ENCODE results near the gene IRF9. TPM values are rescaled to one million over a fixed set of nuclear protein-coding genes. Genes with fewer than 3 reads are reported as not detected.
A peak's percentile ranks its signal among the peaks of the same experiment; 100 is the strongest.

The IRF9 gene
- total RNA-seq, 1 donor from 2014 or later: 50.6 TPM

DNA sequence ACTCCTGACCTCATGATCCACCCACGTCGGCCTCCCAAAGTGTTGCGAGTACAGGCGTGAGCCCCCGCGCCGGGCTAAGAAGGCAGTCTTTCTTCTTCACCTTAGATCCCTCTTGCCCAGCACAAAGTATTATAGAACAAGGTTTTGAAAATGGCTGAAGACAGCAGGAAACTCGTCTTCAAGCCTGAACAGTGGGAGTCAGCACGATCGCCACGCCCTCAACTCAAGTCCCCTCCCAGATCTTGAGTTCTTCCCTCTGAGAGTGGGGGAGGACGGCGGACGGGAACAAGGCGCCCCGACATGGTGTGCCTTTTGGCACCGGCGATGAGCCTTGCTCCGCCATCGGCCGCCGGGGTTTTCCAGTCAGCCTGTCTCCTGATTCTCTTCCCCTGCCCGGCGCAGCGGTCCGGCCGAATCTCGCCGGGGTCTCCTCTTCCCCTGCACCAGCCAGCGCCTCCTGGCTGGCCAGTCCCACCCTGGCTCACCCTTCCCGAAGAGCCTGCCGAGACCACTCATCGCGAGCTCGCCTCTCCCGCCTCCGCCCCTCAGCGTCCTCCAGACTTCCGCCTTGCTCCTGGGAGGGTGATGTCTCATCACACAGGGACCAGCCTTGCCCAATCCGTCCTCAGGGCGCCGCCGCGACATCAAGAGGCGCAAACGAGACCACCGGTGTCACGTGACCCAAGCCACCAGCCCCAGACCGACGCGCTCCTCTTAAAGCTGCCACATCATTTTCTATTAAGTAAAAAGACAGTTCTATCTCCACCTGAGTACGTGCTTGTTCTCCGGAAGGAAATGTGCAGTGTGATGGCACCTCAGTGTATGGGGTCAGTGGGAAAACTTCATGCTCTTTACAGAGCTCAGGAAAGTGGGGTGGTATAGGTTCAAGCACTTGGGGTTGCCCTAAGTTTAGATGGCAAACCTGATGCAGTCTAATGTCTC, 52.1 kb downstream of the IRF9 start, which contains the start of gene CHMP4A:
Gene CHMP4A (minus strand): TSS at position 565 of the 942 bp plus-strand sequence. CDS start 49 bp downstream, at position 516.
- H3K27ac ChIP-seq (ENCODE audit: low read depth, low read length): peak within 1 kb of the TSS; percentile 90
- peak within 1 kb of the TSS; percentile 75 to 87 (median 87) for H3K4me3 ChIP-seq (ENCODE audit: low read length in 3 of 3)
- no peaks in the 10 kb centered on the region for H3K9me3 ChIP-seq (ENCODE audit: control insufficient read depth in 3 of 3, low read length in 3 of 3)
- H3K9ac ChIP-seq (ENCODE audit: low read depth in 1 of 3, low read length in 3 of 3): peak within 1 kb of the TSS; percentile 81 to 89 (median 81)
- peaks cover 21 to 33% (median 31%) of the 10 kb centered on the region in 3 donors for H3K36me3 ChIP-seq (ENCODE audit: control insufficient read depth in 3 of 3, insufficient read depth in 3 of 3, low read length in 3 of 3)
- no peaks in the 10 kb centered on the region for H3K27me3 ChIP-seq (ENCODE audit: control insufficient read depth in 3 of 3, insufficient read depth in 3 of 3, low read length in 3 of 3)
- H3K4me1 ChIP-seq (ENCODE audit: control insufficient read depth in 3 of 3, insufficient read depth in 3 of 3, low read length in 3 of 3): peaks cover 14 to 31% (median 19%) of the 10 kb centered on the region in 3 donors

GRCh38 chr14:24213866-24214662, 53.0 kb downstream of the IRF9 start:
- peak overlapping the region; percentile 81 to 89 (median 81) for H3K9ac ChIP-seq (ENCODE audit: low read depth in 1 of 3, low read length in 3 of 3)
- H3K4me1 ChIP-seq (ENCODE audit: control insufficient read depth in 3 of 3, insufficient read depth in 3 of 3, low read length in 3 of 3): peaks cover 14 to 31% (median 19%) of the 10 kb centered on the region in 3 donors
- no peaks in the 10 kb centered on the region for H3K27me3 ChIP-seq (ENCODE audit: control insufficient read depth in 3 of 3, insufficient read depth in 3 of 3, low read length in 3 of 3)
- H3K36me3 ChIP-seq (ENCODE audit: control insufficient read depth in 3 of 3, insufficient read depth in 3 of 3, low read length in 3 of 3): peaks cover 21 to 32% (median 29%) of the 10 kb centered on the region in 3 donors
- H3K27ac ChIP-seq (ENCODE audit: low read depth, low read length): peak overlapping the region; percentile 90
- H3K9me3 ChIP-seq (ENCODE audit: control insufficient read depth in 3 of 3, low read length in 3 of 3): no peaks in the 10 kb centered on the region
- H3K4me3 ChIP-seq (ENCODE audit: low read length in 3 of 3): peak overlapping the region; percentile 75 to 87 (median 87)

GRCh38 chr14:24215495-24216344, 54.7 kb downstream of the IRF9 start, which contains the start of gene MDP1:
TSS of gene MDP1 (minus strand) at chr14:24216066. CDS start at chr14:24215955, 111 bp downstream.
- peaks cover 14 to 31% (median 19%) of the 10 kb centered on the region in 3 donors for H3K4me1 ChIP-seq (ENCODE audit: control insufficient read depth in 3 of 3, insufficient read depth in 3 of 3, low read length in 3 of 3)
- H3K27ac ChIP-seq (ENCODE audit: low read depth, low read length): peak within 1 kb of the TSS; percentile 85
- H3K36me3 ChIP-seq (ENCODE audit: control insufficient read depth in 3 of 3, insufficient read depth in 3 of 3, low read length in 3 of 3): peaks cover 7 to 20% (median 13%) of the 10 kb centered on the region in 3 donors
- H3K4me3 ChIP-seq (ENCODE audit: low read length in 3 of 3): peak within 1 kb of the TSS; percentile 97 to 100 (median 98)
- no peaks in the 10 kb centered on the region for H3K27me3 ChIP-seq (ENCODE audit: control insufficient read depth in 3 of 3, insufficient read depth in 3 of 3, low read length in 3 of 3)
- no peaks in the 10 kb centered on the region for H3K9me3 ChIP-seq (ENCODE audit: control insufficient read depth in 3 of 3, low read length in 3 of 3)
- H3K9ac ChIP-seq (ENCODE audit: low read depth in 1 of 3, low read length in 3 of 3): peak within 1 kb of the TSS; percentile 93 to 95 (median 94)

Small RNA genes lying within 50 kb of the gene (small RNA-seq; reads per million reads assigned to genes)
- gene AL136295.4 (not detected), gene CHMP4A (not detected), gene IPO4 (not detected), gene IRF9 (not detected), gene MDP1 (not detected), gene RNA5SP383 (0.23 reads per million, percentile 10 among the genes with 10 or more reads in this experiment)

Other genes with a start within 250 kb of the IRF9 start
- gene DHRS4, start 207.5 kb upstream of the IRF9 start, total RNA-seq: 21.4 TPM
- gene DHRS4L2, start 172.3 kb upstream of the IRF9 start, total RNA-seq: 8.9 TPM
- under 0.01 TPM for gene CARMIL3, start 109.3 kb upstream of the IRF9 start, total RNA-seq
- gene CPNE6, start 89.7 kb upstream of the IRF9 start, total RNA-seq: not detected
- 3.7 TPM for gene PCK2, start 67.0 kb upstream of the IRF9 start, total RNA-seq
- 85.6 TPM for gene DCAF11, start 46.5 kb upstream of the IRF9 start, total RNA-seq
- gene NRL, start 46.3 kb upstream of the IRF9 start, total RNA-seq: 2.1 TPM
- gene FITM1, start 30.6 kb upstream of the IRF9 start, total RNA-seq: 172 TPM
- gene PSME1, start 25.1 kb upstream of the IRF9 start, total RNA-seq: 89.8 TPM
- gene EMC9, start 19.7 kb upstream of the IRF9 start, total RNA-seq: 12.0 TPM
- gene PSME2, start 14.7 kb upstream of the IRF9 start, total RNA-seq: 58.5 TPM
- gene RNF31, start 13.8 kb upstream of the IRF9 start, total RNA-seq: 33.4 TPM
- gene REC8, start 10.8 kb downstream of the IRF9 start, total RNA-seq: 2.1 TPM
- gene IPO4, start 27.6 kb downstream of the IRF9 start, total RNA-seq: 32.9 TPM
- 18.3 TPM for gene TM9SF1, start 34.2 kb downstream of the IRF9 start, total RNA-seq
- gene TSSK4, start 44.4 kb downstream of the IRF9 start, total RNA-seq: 0.52 TPM
- 29.2 TPM for gene CHMP4A, start 52.2 kb downstream of the IRF9 start, total RNA-seq
- 9.9 TPM for gene MDP1, start 54.8 kb downstream of the IRF9 start, total RNA-seq
- gene NEDD8, start 71.1 kb downstream of the IRF9 start, total RNA-seq: 81.9 TPM
- gene GMPR2, start 71.7 kb downstream of the IRF9 start, total RNA-seq: 49.6 TPM
- 34.4 TPM for gene TINF2, start 81.4 kb downstream of the IRF9 start, total RNA-seq
- 0.52 TPM for gene TGM1, start 101.9 kb downstream of the IRF9 start, total RNA-seq
- gene RABGGTA, start 110.3 kb downstream of the IRF9 start, total RNA-seq: 11.5 TPM
- gene DHRS1, start 138.5 kb downstream of the IRF9 start, total RNA-seq: 6.3 TPM
- gene NOP9, start 138.6 kb downstream of the IRF9 start, total RNA-seq: 22.4 TPM
- gene CIDEB, start 146.7 kb downstream of the IRF9 start, total RNA-seq: 4.7 TPM
- 1.6 TPM for gene LTB4R2, start 148.9 kb downstream of the IRF9 start, total RNA-seq
- gene LTB4R, start 150.2 kb downstream of the IRF9 start, total RNA-seq: 2.1 TPM
- 9.9 TPM for gene ADCY4, start 173.8 kb downstream of the IRF9 start, total RNA-seq
- 1.6 TPM for gene RIPK3, start 178.7 kb downstream of the IRF9 start, total RNA-seq
- 21.4 TPM for gene NFATC4, start 206.9 kb downstream of the IRF9 start, total RNA-seq
- 19.3 TPM for gene NYNRIN, start 237.7 kb downstream of the IRF9 start, total RNA-seq

Measured in skeletal muscle tissue (tissue), 5 donors.